Endodermal cell (in vitro differentiated cells): ENCODE measurements around the gene COL4A2. TPM values are rescaled to one million over a fixed set of nuclear protein-coding genes. Genes with fewer than 3 reads are reported as not detected.
A peak's percentile ranks its signal among the peaks of the same experiment; 100 is the strongest.

Experiments used
- DNase-seq: peaks from one replicate; pipeline ENCODE4 v3.0.0-alpha.2; 2017
- H3K27ac ChIP-seq: 2 replicates; pipeline ENCODE4 v1.5.1; 2013; ENCODE audit warnings: mild to moderate bottlenecking, low read depth, low read length, moderate library complexity
- H3K27me3 ChIP-seq: 2 replicates; pipeline ENCODE4 v1.6.1; 2013; ENCODE audit warnings: mild to moderate bottlenecking, low read length, moderate library complexity; ENCODE audit not compliant: insufficient read depth, control insufficient read depth, poor library complexity, severe bottlenecking
- H3K36me3 ChIP-seq: 2 replicates; pipeline ENCODE4 v1.7.0; 2013; ENCODE audit warnings: mild to moderate bottlenecking, low read length, moderate library complexity; ENCODE audit not compliant: control insufficient read depth, insufficient read depth
- H3K4me1 ChIP-seq: one replicate; pipeline ENCODE4 v1.7.0; 2013; ENCODE audit warnings: low read length; ENCODE audit not compliant: control insufficient read depth, insufficient read depth
- H3K4me3 ChIP-seq: 2 replicates; pipeline ENCODE4 v1.5.1; 2013; ENCODE audit warnings: mild to moderate bottlenecking, low read length, moderate library complexity
- H3K9ac ChIP-seq: 2 replicates; pipeline ENCODE4 v1.6.1; 2013; ENCODE audit warnings: mild to moderate bottlenecking, low read length, moderate library complexity; ENCODE audit not compliant: poor library complexity, severe bottlenecking; ENCODE audit errors: extremely low read depth
- H3K9me3 ChIP-seq: 2 replicates; pipeline ENCODE4 v1.6.1; 2013; ENCODE audit warnings: mild to moderate bottlenecking, low read length, moderate library complexity; ENCODE audit not compliant: control insufficient read depth
- H3K27ac Mint-ChIP-seq: 2 replicates; pipeline ENCODE4 v1.8.0; 2020; ENCODE audit warnings: mixed read lengths
- H3K27me3 Mint-ChIP-seq: 2 replicates; pipeline ENCODE4 v1.8.0; 2021; ENCODE audit warnings: mild to moderate bottlenecking, mixed read lengths; ENCODE audit not compliant: insufficient read depth
- H3K36me3 Mint-ChIP-seq: 2 replicates; pipeline ENCODE4 v1.8.0; 2020; ENCODE audit warnings: low read depth, mixed read lengths
- H3K4me1 Mint-ChIP-seq: 2 replicates; pipeline ENCODE4 v1.8.0; 2020; ENCODE audit warnings: mixed read lengths
- H3K4me3 Mint-ChIP-seq: 2 replicates; pipeline ENCODE4 v1.8.0; 2020; ENCODE audit warnings: mild to moderate bottlenecking, moderate library complexity, mixed read lengths
- H3K9me3 Mint-ChIP-seq: 2 replicates; pipeline ENCODE4 v1.8.0; 2020; ENCODE audit warnings: mild to moderate bottlenecking, mixed read lengths
- CTCF ChIP-seq: fragments of 200-600 bp; sonication (generic); conservative IDR thresholded peaks from 2 replicates; pipeline ENCODE4 v1.5.0; 2021; ENCODE audit warnings: antibody characterized with exemption, mild to moderate bottlenecking
- WGBS, 2 experiments: methylation state at CpG; one replicate each; pipeline versions ENCODE4 v1.1.5 to v1.1.7; 2013; ENCODE audit warnings: missing lambda C conversion rate in 2 of 2, mixed read lengths in 1 of 2; ENCODE audit not compliant: insufficient coverage in 1 of 2, insufficient read length in 1 of 2; 5-methylcytosine and 5-hydroxymethylcytosine counted together
- total RNA-seq, 2 donors: library from RNA; stranded (reverse); fragmentation: NEBNext Ultra II Directional in 1 of 2; extraction: Animal tissue kit (Norgen Biotek cat#: 25700) in 1 of 2; gene quantifications; 2 replicates in 1 of 2; 3 replicates in 1 of 2; pipeline ENCODE4 v1.2.1, GENCODE V29; 2021

Gene COL4A2
- total RNA-seq, 2 donors from 2014 or later: 388 to 398 TPM

GRCh38 chr13:110533771-110534670 lies 226.9 kb downstream of the COL4A2 start:
- Mint-ChIP-seq H3K4me1 (peaks cover 10% of the 10 kb centered on the region), H3K36me3 (peaks cover 14% of the 10 kb centered on the region), H3K4me3 (no peak overlapping the region), H3K27ac (peak overlapping the region; percentile 21), H3K9me3 (no peaks in the 10 kb centered on the region), H3K27me3 (no peaks in the 10 kb centered on the region)
- Histone ChIP-seq H3K36me3 (peaks cover 11% of the 10 kb centered on the region), H3K27ac (peak overlapping the region; percentile 32), H3K9ac (peak overlapping the region; percentile 3), H3K4me1 (no peaks in the 10 kb centered on the region), H3K27me3 (no peaks in the 10 kb centered on the region), H3K4me3 (no peak overlapping the region), H3K9me3 (peaks cover 18% of the 10 kb centered on the region)
- TF ChIP-seq CTCF: no peak
- DNase-seq: no peak
- 85 to 91% methylated on average over 13 to 16 of the region's 16 CpGs for WGBS, 2 experiments

GRCh38 chr13:110535526-110535925 lies 228.4 kb downstream of the COL4A2 start:
- Histone ChIP-seq H3K36me3 (peaks cover 11% of the 10 kb centered on the region), H3K9ac (no peak overlapping the region), H3K4me1 (no peaks in the 10 kb centered on the region), H3K4me3 (no peak overlapping the region), H3K27me3 (no peaks in the 10 kb centered on the region), H3K27ac (no peak overlapping the region), H3K9me3 (peaks cover 10% of the 10 kb centered on the region)
- TF ChIP-seq CTCF: no peak
- H3K4me3 Mint-ChIP-seq: no peak overlapping the region
- H3K9me3 Mint-ChIP-seq: no peaks in the 10 kb centered on the region
- WGBS, 2 experiments: 97 to 100% methylated on average over 8 to 11 of the region's 11 CpGs
- DNase-seq: no peak
- H3K27ac Mint-ChIP-seq: no peak overlapping the region
- H3K27me3 Mint-ChIP-seq: no peaks in the 10 kb centered on the region
- H3K36me3 Mint-ChIP-seq: peaks cover 10% of the 10 kb centered on the region
- H3K4me1 Mint-ChIP-seq: peaks cover 8% of the 10 kb centered on the region

DNA sequence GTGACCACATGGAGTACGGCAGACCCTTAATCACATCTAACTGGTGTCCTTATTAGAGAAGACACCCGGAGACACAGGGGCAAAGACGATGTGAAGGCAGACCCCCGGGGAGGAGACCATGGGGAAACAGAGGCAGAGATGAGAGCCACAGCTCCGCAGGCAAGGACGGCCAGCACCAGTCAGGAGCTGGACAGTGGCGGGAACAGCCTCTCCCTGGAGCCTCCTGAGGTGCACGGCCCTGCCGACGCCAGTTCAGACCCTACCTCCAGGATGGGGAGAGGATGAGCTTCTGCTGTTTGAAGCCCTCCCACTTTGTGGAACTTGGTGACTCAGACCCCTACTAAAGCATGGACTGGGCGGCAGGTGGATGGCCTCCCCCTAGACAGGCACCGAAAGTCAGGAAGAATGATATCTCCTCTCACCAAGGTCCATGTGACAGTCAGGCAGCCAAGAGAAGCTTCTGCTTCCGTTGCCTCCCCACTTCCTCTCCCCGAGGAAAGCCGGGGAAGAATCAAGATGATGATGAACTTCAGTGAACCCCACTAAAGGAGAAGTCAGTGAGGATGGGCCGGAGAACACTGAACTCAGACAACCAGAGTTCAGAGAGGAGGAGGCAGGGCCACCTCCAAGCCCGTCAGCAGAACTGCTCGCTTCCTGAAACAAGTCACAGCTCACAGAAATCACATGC lies 229.1 kb downstream of the COL4A2 start:
- Histone ChIP-seq H3K36me3 (peaks cover 11% of the 10 kb centered on the region), H3K4me1 (peaks cover 3% of the 10 kb centered on the region), H3K4me3 (no peak overlapping the region), H3K9ac (no peak overlapping the region), H3K27ac (no peak overlapping the region), H3K9me3 (peaks cover 5% of the 10 kb centered on the region), H3K27me3 (no peaks in the 10 kb centered on the region)
- Mint-ChIP-seq H3K27ac (no peak overlapping the region), H3K4me3 (no peak overlapping the region), H3K27me3 (no peaks in the 10 kb centered on the region), H3K9me3 (no peaks in the 10 kb centered on the region), H3K36me3 (peaks cover 13% of the 10 kb centered on the region), H3K4me1 (peaks cover 11% of the 10 kb centered on the region)
- whole genome bisulfite sequencing, 2 experiments: 93 to 97% methylated on average over 11 to 18 of the region's 18 CpGs
- TF ChIP-seq CTCF: no peak
- no peak for DNase-seq
